AG09309 (cell line): ENCODE measurements around the gene ACSF3.
"Not testable (repeated sequence)": the region's sequence is repeated elsewhere in the genome, so short reads cannot be mapped to it uniquely, and the experiment has no call there.

Source experiments
- DNase-seq: peaks from one replicate; pipeline ENCODE4 v3.0.0-alpha.2; 2010; ENCODE audit warnings: low read depth
- H3K4me3 ChIP-seq: 2 replicates; pipeline ENCODE4 v1.5.1; 2011; ENCODE audit warnings: mild to moderate bottlenecking, low read depth, low read length, moderate library complexity; ENCODE audit not compliant: control insufficient read depth
- CTCF ChIP-seq: IDR thresholded peaks from 2 replicates; pipeline ENCODE4 v1.5.1; 2011; ENCODE audit warnings: mild to moderate bottlenecking, low read depth, low read length, inconsistent platforms; ENCODE audit not compliant: insufficient read depth, control insufficient read depth; ENCODE audit errors: missing control alignments

Gene ACSF3

GRCh38 chr16:89161763-89162713 is 68.4 kb downstream of the ACSF3 start:
- DNase-seq = no peak
- no peak for TF ChIP-seq CTCF
- H3K4me3 ChIP-seq = no peak overlapping the region

- no peak overlapping the region for H3K4me3 ChIP-seq
- TF ChIP-seq CTCF = no peak
- no peak for DNase-seq
These were observed 69.6 kb downstream of the ACSF3 start for GRCh38 chr16:89163297-89163696.

GRCh38 chr16:89164436-89164835 is 70.8 kb downstream of the ACSF3 start:
- TF ChIP-seq CTCF = no peak
- no peak for DNase-seq
- H3K4me3 ChIP-seq = no peak overlapping the region

GRCh38 chr16:89164847-89165680 is 71.4 kb downstream of the ACSF3 start:
- no peak overlapping the region for H3K4me3 ChIP-seq
- no peak for TF ChIP-seq CTCF
- DNase-seq = no peak

GRCh38 chr16:89165681-89165979 is 72.0 kb downstream of the ACSF3 start:
- not testable (repeated sequence) for DNase-seq, H3K4me3 ChIP-seq

- no peak for TF ChIP-seq CTCF
- no peak overlapping the region for H3K4me3 ChIP-seq
- DNase-seq = no peak
These were observed 73.2 kb downstream of the ACSF3 start for GRCh38 chr16:89166696-89167424.
